H9 (cell line): ENCODE results near the gene ASCC2. TPM values are rescaled to one million over a fixed set of nuclear protein-coding genes. Genes with fewer than 3 reads are reported as not detected.

ENCODE experiments used
- DNase-seq: peaks from one replicate; pipeline ENCODE4 v3.0.0-alpha.2; 2017
- H2AFZ ChIP-seq: one replicate; pipeline ENCODE4 v1.6.1; 2013; ENCODE audit warnings: mild to moderate bottlenecking, low read length, control low read depth, moderate library complexity
- H2AK5ac ChIP-seq: 2 replicates; pipeline ENCODE4 v1.6.1; 2013; ENCODE audit warnings: low read length, control low read depth, mixed read lengths; ENCODE audit not compliant: insufficient read length
- H2BK120ac ChIP-seq: one replicate; pipeline ENCODE4 v1.6.1; 2013; ENCODE audit warnings: low read depth, mild to moderate bottlenecking, low read length, control low read depth, inconsistent platforms; ENCODE audit not compliant: poor library complexity, severe bottlenecking
- H2BK12ac ChIP-seq: 2 replicates; pipeline ENCODE4 v1.6.1; 2013; ENCODE audit warnings: low read length, control low read depth, mixed read lengths, low read depth; ENCODE audit not compliant: insufficient read length
- H2BK15ac ChIP-seq: 2 replicates; pipeline ENCODE4 v1.6.1; 2013; ENCODE audit warnings: low read depth, low read length, control low read depth
- H2BK20ac ChIP-seq: one replicate; pipeline ENCODE4 v1.6.1; 2013; ENCODE audit warnings: low read depth, mild to moderate bottlenecking, low read length, control low read depth, inconsistent platforms; ENCODE audit not compliant: poor library complexity, severe bottlenecking
- H2BK5ac ChIP-seq: 2 replicates; pipeline ENCODE4 v1.6.1; 2013; ENCODE audit warnings: low read length, control low read depth, mixed read lengths; ENCODE audit not compliant: insufficient read length
- H3K14ac ChIP-seq: 2 replicates; pipeline ENCODE4 v1.6.1; 2013; ENCODE audit warnings: low read length, control low read depth; ENCODE audit not compliant: insufficient read depth
- H3K18ac ChIP-seq: 2 replicates; pipeline ENCODE4 v1.6.1; 2013; ENCODE audit warnings: low read depth, mild to moderate bottlenecking, mixed read lengths, low read length, control low read depth; ENCODE audit not compliant: insufficient read length
- H3K23ac ChIP-seq: 2 replicates; pipeline ENCODE4 v1.6.1; 2013; ENCODE audit warnings: low read length, control low read depth, mixed read lengths, low read depth; ENCODE audit not compliant: insufficient read length
- H3K23me2 ChIP-seq: 2 replicates; pipeline ENCODE4 v1.6.1; 2013; ENCODE audit warnings: low read depth, mild to moderate bottlenecking, mixed read lengths, low read length, control low read depth; ENCODE audit not compliant: insufficient read length, poor library complexity, severe bottlenecking
- H3K27ac ChIP-seq: 2 replicates; pipeline ENCODE4 v1.5.1; 2013; ENCODE audit warnings: low read length, control low read depth, mixed read lengths, low read depth; ENCODE audit not compliant: insufficient read length
- H3K27me3 ChIP-seq: 2 replicates; pipeline ENCODE4 v1.6.1; 2013; ENCODE audit warnings: low read length, control low read depth, inconsistent platforms; ENCODE audit not compliant: insufficient read depth
- H3K4ac ChIP-seq: 2 replicates; pipeline ENCODE4 v1.6.1; 2013; ENCODE audit warnings: low read depth, mild to moderate bottlenecking, control low read depth, inconsistent platforms, low read length, moderate library complexity
- H3K4me1 ChIP-seq: 2 replicates; pipeline ENCODE4 v1.6.1; 2013; ENCODE audit warnings: low read length, control low read depth, inconsistent platforms; ENCODE audit not compliant: insufficient read depth
- H3K4me2 ChIP-seq: 2 replicates; pipeline ENCODE4 v1.6.1; 2013; ENCODE audit warnings: low read length, control low read depth, mixed read lengths; ENCODE audit not compliant: insufficient read length, insufficient read depth
- H3K56ac ChIP-seq: 2 replicates; pipeline ENCODE4 v1.6.1; 2013; ENCODE audit warnings: low read depth, mild to moderate bottlenecking, mixed read lengths, low read length, control low read depth; ENCODE audit not compliant: insufficient read length
- H3K79me1 ChIP-seq: 2 replicates; pipeline ENCODE4 v1.6.1; 2013; ENCODE audit warnings: low read depth, mild to moderate bottlenecking, moderate library complexity, low read length, control low read depth, inconsistent platforms; ENCODE audit not compliant: insufficient read depth, poor library complexity, severe bottlenecking
- H3K79me2 ChIP-seq: 2 replicates; pipeline ENCODE4 v1.6.1; 2013; ENCODE audit warnings: low read length, control low read depth, inconsistent platforms; ENCODE audit not compliant: insufficient read depth
- H3K9ac ChIP-seq: 2 replicates; pipeline ENCODE4 v1.6.1; 2013; ENCODE audit warnings: low read length, control low read depth, mixed read lengths; ENCODE audit not compliant: insufficient read length; ENCODE audit errors: extremely low read depth
- H3K9me3 ChIP-seq: one replicate; pipeline ENCODE4 v1.6.1; 2013; ENCODE audit warnings: low read depth, low read length, inconsistent platforms; ENCODE audit not compliant: control insufficient read depth
- H3T11ph ChIP-seq: one replicate; pipeline ENCODE4 v1.6.1; 2013; ENCODE audit warnings: mild to moderate bottlenecking, low read length, control low read depth, inconsistent platforms
- H4K20me1 ChIP-seq: one replicate; pipeline ENCODE4 v1.6.1; 2013; ENCODE audit not compliant: control insufficient read depth, insufficient read length, insufficient read depth
- H4K5ac ChIP-seq: 2 replicates; pipeline ENCODE4 v1.6.1; 2013; ENCODE audit warnings: low read depth, mild to moderate bottlenecking, mixed read lengths, low read length, control low read depth; ENCODE audit not compliant: insufficient read length
- H4K8ac ChIP-seq: replicated peaks from 2 replicates; pipeline ENCODE4 v1.6.1; 2013; ENCODE audit warnings: low read length, control low read depth, mixed read lengths, low read depth; ENCODE audit not compliant: insufficient read length
- H4K91ac ChIP-seq: 2 replicates; pipeline ENCODE4 v1.6.1; 2013; ENCODE audit warnings: low read depth, mild to moderate bottlenecking, moderate library complexity, mixed read lengths, low read length, control low read depth; ENCODE audit not compliant: insufficient read length
- H3K27ac Mint-ChIP-seq, 3 experiments: 2 replicates in 2 of 3; 3 replicates in 1 of 3; pipeline ENCODE4 v1.8.0; 2020 to 2021; ENCODE audit warnings: mixed read lengths in 3 of 3, mild to moderate bottlenecking in 1 of 3, moderate library complexity in 1 of 3
- H3K27me3 Mint-ChIP-seq: 2 replicates; pipeline ENCODE4 v1.8.0; 2021; ENCODE audit warnings: low read depth, mild to moderate bottlenecking, moderate library complexity, mixed read lengths
- H3K36me3 Mint-ChIP-seq, 3 experiments: 2 replicates in 2 of 3; 3 replicates in 1 of 3; pipeline ENCODE4 v1.8.0; 2020 to 2021; ENCODE audit warnings: low read depth in 3 of 3, mixed read lengths in 3 of 3; ENCODE audit not compliant: insufficient read depth in 1 of 3
- H3K4me1 Mint-ChIP-seq, 2 experiments: 2 replicates each; pipeline ENCODE4 v1.8.0; 2020; ENCODE audit warnings: mixed read lengths in 2 of 2
- H3K4me3 Mint-ChIP-seq, 2 experiments: 2 replicates in 1 of 2; 3 replicates in 1 of 2; pipeline ENCODE4 v1.8.0; 2020 to 2021; ENCODE audit warnings: mild to moderate bottlenecking in 2 of 2, mixed read lengths in 2 of 2, moderate library complexity in 1 of 2
- H3K9me3 Mint-ChIP-seq, 2 experiments: 2 replicates in 1 of 2; 3 replicates in 1 of 2; pipeline ENCODE4 v1.8.0; 2020; ENCODE audit warnings: mild to moderate bottlenecking in 2 of 2, mixed read lengths in 2 of 2, moderate library complexity in 1 of 2
- WGBS: extraction: QIAGEN DNeasy Blood & Tissue Kit; methylation state at CpG from one replicate; pipeline ENCODE4 v1.1.7; 2013; ENCODE audit warnings: missing lambda C conversion rate, low lambda C conversion rate, mixed read lengths; ENCODE audit not compliant: insufficient read length; ENCODE audit errors: extremely low coverage; 5-methylcytosine and 5-hydroxymethylcytosine counted together
- total RNA-seq: library from RNA; stranded (reverse); gene quantifications from 2 replicates; pipeline ENCODE4 v1.2.1, GENCODE V29; 2021
- TF ChIP-seq, protein P1 (sequence below): fragments of 200-600 bp; sonication (generic); conservative IDR thresholded peaks from 3 replicates; pipeline ENCODE4 v1.8.0; 2021; ENCODE audit warnings: antibody characterized with exemption, mild to moderate bottlenecking

The ASCC2 gene
- total RNA-seq, 1 experiment from 2014 or later = 48.2 TPM

DNA sequence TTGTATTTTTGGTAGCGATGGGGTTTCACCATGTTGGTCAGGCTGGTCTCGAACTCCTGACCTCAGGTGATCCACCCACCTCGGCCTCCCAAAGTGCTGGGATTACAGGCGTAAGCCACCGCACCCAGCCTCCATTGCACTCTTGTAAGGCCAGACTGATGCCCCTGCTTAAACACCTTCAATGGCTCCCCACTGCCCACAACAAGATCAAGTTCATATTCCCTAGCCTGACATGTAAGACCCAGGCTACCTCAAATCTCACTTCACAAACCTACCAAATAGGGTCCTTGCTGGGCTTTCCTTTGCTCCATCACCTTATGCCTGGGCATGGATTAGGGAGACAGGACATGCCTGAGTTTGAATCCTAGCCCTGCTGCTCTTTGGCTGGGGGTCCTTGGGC is 57.9 kb downstream of the ASCC2 start:
- no peak overlapping the region for H4K8ac ChIP-seq
- no peaks in the 10 kb centered on the region for H3K79me1 ChIP-seq
- H3K14ac ChIP-seq = no peak overlapping the region
- no peak overlapping the region for H2BK15ac ChIP-seq
- DNase-seq = no peak
- peaks cover 5% of the 10 kb centered on the region for H3K27me3 Mint-ChIP-seq
- no peak overlapping the region for H3K23ac ChIP-seq
- no peak overlapping the region for H3K4me3 Mint-ChIP-seq
- H3K4ac ChIP-seq = no peak overlapping the region
- H3K9ac ChIP-seq = no peak overlapping the region
- no peaks in the 10 kb centered on the region for H3K27me3 ChIP-seq
- H4K5ac ChIP-seq = no peak overlapping the region
- H4K20me1 ChIP-seq = no peaks in the 10 kb centered on the region
- H3K36me3 Mint-ChIP-seq = no peaks in the 10 kb centered on the region
- no peak overlapping the region for H3K4me2 ChIP-seq
- no peaks in the 10 kb centered on the region for H3K23me2 ChIP-seq
- TF ChIP-seq, protein P1, sequence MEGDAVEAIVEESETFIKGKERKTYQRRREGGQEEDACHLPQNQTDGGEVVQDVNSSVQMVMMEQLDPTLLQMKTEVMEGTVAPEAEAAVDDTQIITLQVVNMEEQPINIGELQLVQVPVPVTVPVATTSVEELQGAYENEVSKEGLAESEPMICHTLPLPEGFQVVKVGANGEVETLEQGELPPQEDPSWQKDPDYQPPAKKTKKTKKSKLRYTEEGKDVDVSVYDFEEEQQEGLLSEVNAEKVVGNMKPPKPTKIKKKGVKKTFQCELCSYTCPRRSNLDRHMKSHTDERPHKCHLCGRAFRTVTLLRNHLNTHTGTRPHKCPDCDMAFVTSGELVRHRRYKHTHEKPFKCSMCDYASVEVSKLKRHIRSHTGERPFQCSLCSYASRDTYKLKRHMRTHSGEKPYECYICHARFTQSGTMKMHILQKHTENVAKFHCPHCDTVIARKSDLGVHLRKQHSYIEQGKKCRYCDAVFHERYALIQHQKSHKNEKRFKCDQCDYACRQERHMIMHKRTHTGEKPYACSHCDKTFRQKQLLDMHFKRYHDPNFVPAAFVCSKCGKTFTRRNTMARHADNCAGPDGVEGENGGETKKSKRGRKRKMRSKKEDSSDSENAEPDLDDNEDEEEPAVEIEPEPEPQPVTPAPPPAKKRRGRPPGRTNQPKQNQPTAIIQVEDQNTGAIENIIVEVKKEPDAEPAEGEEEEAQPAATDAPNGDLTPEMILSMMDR = no peak
- H3K4me1 Mint-ChIP-seq = peaks cover 7 to 20% of the 10 kb centered on the region in 2 experiments
- H4K91ac ChIP-seq = no peak overlapping the region
- H3K9me3 Mint-ChIP-seq = no peaks in the 10 kb centered on the region
- no peaks in the 10 kb centered on the region for H3K9me3 ChIP-seq
- no peak overlapping the region for H3K18ac ChIP-seq
- no peak overlapping the region for H3K56ac ChIP-seq
- H2BK120ac ChIP-seq = no peak overlapping the region
- no peak overlapping the region for H2AK5ac ChIP-seq
- no CpG with 5 or more reads among the region's 5 CpGs for WGBS
- no peak overlapping the region for H2BK5ac ChIP-seq
- no peaks in the 10 kb centered on the region for H3K4me1 ChIP-seq
- no peak overlapping the region for H2AFZ ChIP-seq
- no peak overlapping the region for H3K27ac ChIP-seq
- H2BK20ac ChIP-seq = no peak overlapping the region
- no peak overlapping the region for H3K27ac Mint-ChIP-seq
- H3K79me2 ChIP-seq = no peaks in the 10 kb centered on the region
- H2BK12ac ChIP-seq = no peak overlapping the region
- H3T11ph ChIP-seq = no peak overlapping the region
